Loucy (cell line): ENCODE data around the gene SPDEF.

Experiments
- H2AFZ ChIP-seq: fragments of 200-600 bp; sonication (generic); 2 replicates; pipeline ENCODE4 v1.6.0; 2016; ENCODE audit warnings: antibody characterized with exemption, mild to moderate bottlenecking, low read length, moderate library complexity
- H3F3A ChIP-seq: fragments of 200-600 bp; 2 replicates; pipeline ENCODE4 v1.6.0; 2016; ENCODE audit warnings: antibody characterized with exemption, low read depth, mild to moderate bottlenecking
- H3K27me3 ChIP-seq: fragments of 200-600 bp; sonication (generic); 2 replicates; pipeline ENCODE4 v1.6.1; 2014; ENCODE audit warnings: low read length, mild to moderate bottlenecking; ENCODE audit not compliant: insufficient read depth, poor library complexity, severe bottlenecking
- H3K36me3 ChIP-seq: fragments of 200-600 bp; sonication (generic); 2 replicates; pipeline ENCODE4 v1.6.1; 2016; ENCODE audit warnings: low read length; ENCODE audit not compliant: insufficient read depth
- H3K4me1 ChIP-seq: fragments of 200-600 bp; sonication (generic); 2 replicates; pipeline ENCODE4 v1.5.1; 2014; ENCODE audit warnings: low read length, mild to moderate bottlenecking; ENCODE audit not compliant: insufficient read depth, poor library complexity, severe bottlenecking
- H3K4me2 ChIP-seq: fragments of 200-600 bp; sonication (generic); 2 replicates; pipeline ENCODE4 v1.6.0; 2014; ENCODE audit warnings: antibody characterized with exemption, low read length, low read depth, mild to moderate bottlenecking; ENCODE audit not compliant: poor library complexity, severe bottlenecking
- H3K4me3 ChIP-seq: fragments of 200-600 bp; sonication (generic); 2 replicates; pipeline ENCODE4 v1.5.1; 2014; ENCODE audit warnings: low read length, mild to moderate bottlenecking, mixed read lengths; ENCODE audit not compliant: poor library complexity, severe bottlenecking
- H3K79me2 ChIP-seq: fragments of 200-600 bp; sonication (generic); 2 replicates; pipeline ENCODE4 v1.6.1; 2014; ENCODE audit warnings: low read length; ENCODE audit not compliant: insufficient read depth
- H3K9ac ChIP-seq: fragments of 200-600 bp; sonication (generic); 2 replicates; pipeline ENCODE4 v1.6.0; 2014; ENCODE audit warnings: mild to moderate bottlenecking, low read depth, low read length, moderate library complexity; ENCODE audit not compliant: poor library complexity, severe bottlenecking
- H3K9me2 ChIP-seq: fragments of 200-600 bp; sonication (generic); replicated peaks from 2 replicates; pipeline ENCODE4 v1.6.1; 2016; ENCODE audit warnings: low read depth, low read length, mixed read lengths
- H3K9me3 ChIP-seq: fragments of 200-600 bp; sonication (generic); 2 replicates; pipeline ENCODE4 v1.6.1; 2014; ENCODE audit warnings: mild to moderate bottlenecking, antibody characterized with exemption, low read length, low read depth; ENCODE audit not compliant: insufficient read depth
- H4K20me1 ChIP-seq: fragments of 200-600 bp; sonication (generic); 2 replicates; pipeline ENCODE4 v1.6.0; 2014; ENCODE audit warnings: antibody characterized with exemption, low read length, mild to moderate bottlenecking; ENCODE audit not compliant: insufficient read depth, poor library complexity, severe bottlenecking
- EZH2phosphoT487 ChIP-seq: fragments of 200-600 bp; IDR thresholded peaks from 2 replicates; pipeline ENCODE4 v1.6.1; 2018; ENCODE audit warnings: antibody characterized with exemption, mild to moderate bottlenecking, moderate library complexity, borderline replicate concordance
- TF ChIP-seq, protein P1 (sequence below): fragments of 200-600 bp; sonication (generic); conservative IDR thresholded peaks from 2 replicates; pipeline ENCODE4 v1.5.1; 2014; ENCODE audit warnings: mild to moderate bottlenecking, antibody characterized with exemption, low read length

The SPDEF gene

DNA sequence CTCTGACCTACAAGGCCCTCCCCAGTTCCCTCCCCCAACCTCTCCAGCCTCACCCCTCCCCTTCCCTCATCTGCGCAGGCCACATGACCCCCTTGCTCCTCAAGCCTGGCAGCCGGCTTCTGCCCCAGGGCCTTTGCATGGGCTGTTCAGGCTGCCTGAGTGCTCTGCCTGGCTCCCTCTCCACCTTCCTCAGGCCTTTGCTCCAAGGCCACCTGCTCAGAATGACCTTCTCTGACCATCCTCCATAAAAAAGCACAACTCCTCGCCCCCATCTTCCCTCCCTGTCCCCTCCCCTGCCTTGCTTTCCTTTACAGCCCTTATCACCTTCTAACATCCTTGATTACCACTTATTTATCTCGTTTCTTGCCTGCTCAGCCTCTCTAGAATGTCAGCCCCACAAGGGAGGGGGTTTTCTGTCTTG lies 38.7 kb downstream of the SPDEF start:
- Histone ChIP-seq H3K4me2 (no peak overlapping the region), H3K36me3 (no peaks in the 10 kb centered on the region), H3K79me2 (no peaks in the 10 kb centered on the region), H3K9me3 (no peaks in the 10 kb centered on the region), H3K4me3 (no peak overlapping the region), H2AFZ (no peak overlapping the region), H3F3A (no peaks in the 10 kb centered on the region), H4K20me1 (no peaks in the 10 kb centered on the region), H3K9ac (no peak overlapping the region), H3K27me3 (no peaks in the 10 kb centered on the region), H3K9me2 (no peaks in the 10 kb centered on the region), H3K4me1 (no peaks in the 10 kb centered on the region)
- TF ChIP-seq EZH2phosphoT487: no peak
- TF ChIP-seq, protein P1, sequence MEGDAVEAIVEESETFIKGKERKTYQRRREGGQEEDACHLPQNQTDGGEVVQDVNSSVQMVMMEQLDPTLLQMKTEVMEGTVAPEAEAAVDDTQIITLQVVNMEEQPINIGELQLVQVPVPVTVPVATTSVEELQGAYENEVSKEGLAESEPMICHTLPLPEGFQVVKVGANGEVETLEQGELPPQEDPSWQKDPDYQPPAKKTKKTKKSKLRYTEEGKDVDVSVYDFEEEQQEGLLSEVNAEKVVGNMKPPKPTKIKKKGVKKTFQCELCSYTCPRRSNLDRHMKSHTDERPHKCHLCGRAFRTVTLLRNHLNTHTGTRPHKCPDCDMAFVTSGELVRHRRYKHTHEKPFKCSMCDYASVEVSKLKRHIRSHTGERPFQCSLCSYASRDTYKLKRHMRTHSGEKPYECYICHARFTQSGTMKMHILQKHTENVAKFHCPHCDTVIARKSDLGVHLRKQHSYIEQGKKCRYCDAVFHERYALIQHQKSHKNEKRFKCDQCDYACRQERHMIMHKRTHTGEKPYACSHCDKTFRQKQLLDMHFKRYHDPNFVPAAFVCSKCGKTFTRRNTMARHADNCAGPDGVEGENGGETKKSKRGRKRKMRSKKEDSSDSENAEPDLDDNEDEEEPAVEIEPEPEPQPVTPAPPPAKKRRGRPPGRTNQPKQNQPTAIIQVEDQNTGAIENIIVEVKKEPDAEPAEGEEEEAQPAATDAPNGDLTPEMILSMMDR: no peak

DNA sequence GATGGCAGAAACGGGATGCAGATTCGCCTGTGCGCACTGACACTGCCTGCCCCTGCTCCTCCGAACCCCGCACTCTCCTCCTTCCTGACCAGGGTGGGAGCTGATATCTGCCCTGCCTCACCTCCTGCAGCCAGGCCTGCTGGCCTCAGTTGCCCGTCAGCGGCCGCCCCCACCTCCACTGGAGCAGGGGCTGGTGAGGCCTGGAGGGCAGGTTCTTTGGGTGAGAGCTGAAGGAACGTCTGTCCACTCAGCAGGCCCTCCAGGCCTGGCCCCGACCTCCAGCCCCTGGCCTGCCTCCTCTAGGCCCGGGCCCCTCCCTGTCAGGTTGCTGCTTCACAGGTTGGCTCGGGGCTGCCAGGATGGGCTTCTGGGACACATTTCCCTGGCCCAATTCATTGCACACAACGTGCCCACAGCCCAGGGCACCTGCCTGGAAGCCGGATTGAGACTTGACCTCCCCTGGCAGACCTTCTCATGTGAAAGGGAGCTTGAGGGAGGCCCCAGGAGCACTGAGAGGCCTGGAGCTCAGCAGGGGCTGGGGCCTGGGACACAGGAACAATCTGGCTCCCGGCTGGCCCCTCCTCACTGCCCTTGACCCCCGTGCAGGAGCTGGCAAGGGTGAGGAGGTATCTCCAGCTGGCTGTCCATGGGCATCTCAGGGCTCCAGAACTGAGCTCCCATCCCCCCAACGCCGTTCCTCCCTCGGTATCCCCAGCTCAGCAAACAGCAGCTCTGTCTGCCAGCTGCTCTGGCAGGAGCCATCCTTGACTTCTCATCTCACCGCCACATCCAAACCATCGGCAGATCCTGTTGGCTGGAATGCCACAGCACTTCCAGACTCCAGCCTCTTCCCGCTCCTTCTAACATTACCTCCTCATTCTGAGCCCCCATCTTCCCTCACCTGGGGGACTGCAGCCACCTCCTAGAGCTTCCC lies 39.5 kb downstream of the SPDEF start:
- H2AFZ ChIP-seq: no peak overlapping the region
- TF ChIP-seq EZH2phosphoT487: no peak
- TF ChIP-seq, protein P1: no peak
- H3K9me3 ChIP-seq: no peaks in the 10 kb centered on the region
- no peaks in the 10 kb centered on the region for H3K27me3 ChIP-seq
- no peak overlapping the region for H3K4me3 ChIP-seq
- H4K20me1 ChIP-seq: no peaks in the 10 kb centered on the region
- no peaks in the 10 kb centered on the region for H3K36me3 ChIP-seq
- no peak overlapping the region for H3K9ac ChIP-seq
- H3K4me1 ChIP-seq: no peaks in the 10 kb centered on the region
- no peaks in the 10 kb centered on the region for H3K79me2 ChIP-seq
- H3K4me2 ChIP-seq: no peak overlapping the region
- H3K9me2 ChIP-seq: no peaks in the 10 kb centered on the region
- H3F3A ChIP-seq: no peaks in the 10 kb centered on the region

DNA sequence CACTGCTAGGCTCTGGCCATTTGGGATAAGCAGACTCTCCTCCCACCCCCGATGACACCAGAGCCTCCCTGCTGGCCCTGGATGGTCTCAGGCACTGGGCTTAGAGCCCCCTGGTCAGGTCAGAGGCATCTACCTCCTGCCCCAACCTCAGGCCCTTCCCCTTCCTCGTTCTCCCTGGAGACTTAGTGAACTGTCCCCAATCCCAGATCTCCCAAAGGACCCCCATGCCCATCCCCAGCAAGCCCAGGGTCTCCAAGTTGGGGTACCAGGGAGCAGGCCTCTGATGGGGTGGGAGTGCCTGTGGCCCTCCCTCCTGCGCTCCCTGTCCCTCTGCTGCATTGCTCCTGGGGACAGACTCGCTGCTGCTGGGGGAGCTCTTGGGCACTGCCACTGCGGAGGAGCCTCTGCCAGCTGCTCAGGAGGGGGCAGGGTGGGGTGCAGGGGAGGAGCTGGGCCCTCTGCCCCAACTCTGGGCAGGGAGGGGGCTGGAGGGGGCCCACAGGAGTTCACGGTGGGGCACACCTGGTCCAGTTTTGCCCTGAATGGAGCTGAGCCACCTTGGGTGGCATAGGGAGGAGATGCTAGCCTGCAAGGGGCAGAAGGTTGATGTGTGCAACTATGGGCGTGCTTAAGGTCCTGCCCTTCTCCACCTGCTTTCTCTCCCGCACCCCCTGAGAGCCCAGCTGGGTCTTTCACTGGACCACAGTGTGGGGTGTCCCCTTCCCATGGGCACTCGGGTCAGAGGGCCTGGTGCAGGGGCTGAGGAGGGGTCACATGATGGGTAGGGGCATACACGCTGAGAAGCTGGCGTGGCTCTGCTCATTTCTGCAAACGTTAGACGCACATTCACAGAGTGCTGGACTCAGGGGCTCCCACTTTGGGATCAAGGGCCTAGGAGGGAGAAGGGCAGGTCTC lies 40.4 kb downstream of the SPDEF start:
- no peaks in the 10 kb centered on the region for H3K36me3 ChIP-seq
- H3F3A ChIP-seq: no peaks in the 10 kb centered on the region
- H3K4me2 ChIP-seq: no peak overlapping the region
- no peak overlapping the region for H3K4me3 ChIP-seq
- no peaks in the 10 kb centered on the region for H4K20me1 ChIP-seq
- H3K4me1 ChIP-seq: no peaks in the 10 kb centered on the region
- H3K9ac ChIP-seq: no peak overlapping the region
- H3K9me3 ChIP-seq: no peaks in the 10 kb centered on the region
- H3K9me2 ChIP-seq: no peaks in the 10 kb centered on the region
- no peak for TF ChIP-seq EZH2phosphoT487
- TF ChIP-seq, protein P1: no peak
- H2AFZ ChIP-seq: no peak overlapping the region
- no peaks in the 10 kb centered on the region for H3K27me3 ChIP-seq
- no peaks in the 10 kb centered on the region for H3K79me2 ChIP-seq
